GM19238 (cell line): Measurements from ENCODE around the gene KHNYN.
"Not testable (repeated sequence)": the region's sequence is repeated elsewhere in the genome, so short reads cannot be mapped to it uniquely, and the experiment has no call there.

Source experiments
- DNase-seq: peaks from one replicate; pipeline ENCODE4 v3.0.0; 2011; ENCODE audit warnings: low spot score; ENCODE audit not compliant: insufficient read length

Gene KHNYN

GRCh38 chr14:24465805-24466204 is 36.1 kb downstream of the KHNYN start:
- no peak for DNase-seq

- not testable (repeated sequence) for DNase-seq
Observed at GRCh38 chr14:24470450-24470849, 40.7 kb downstream of the KHNYN start.

- DNase-seq, result no peak
Observed at GRCh38 chr14:24473211-24473610, 43.5 kb downstream of the KHNYN start.

- no peak for DNase-seq
Observed at GRCh38 chr14:24475261-24475660, 45.5 kb downstream of the KHNYN start.

DNA sequence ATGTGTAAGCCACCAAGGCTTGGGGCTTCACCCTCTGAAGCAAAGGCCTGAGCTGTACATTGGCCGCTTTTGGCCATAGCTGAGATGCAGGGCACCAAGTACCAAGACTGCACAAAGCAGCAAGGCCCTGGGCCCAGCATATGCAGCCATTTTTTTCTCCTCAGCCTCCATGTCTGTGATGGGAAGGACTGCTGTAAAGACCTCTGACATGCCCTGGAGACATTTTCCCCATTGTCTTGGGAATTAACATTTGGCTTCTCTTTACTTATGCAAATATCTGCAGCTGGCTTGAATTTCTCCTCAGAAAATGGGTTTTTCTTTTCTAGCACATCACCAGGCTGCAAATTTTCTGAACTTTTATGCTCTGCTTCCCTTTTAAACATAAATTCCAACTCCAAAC is 50.2 kb downstream of the KHNYN start:
- not testable (repeated sequence) for DNase-seq

DNA sequence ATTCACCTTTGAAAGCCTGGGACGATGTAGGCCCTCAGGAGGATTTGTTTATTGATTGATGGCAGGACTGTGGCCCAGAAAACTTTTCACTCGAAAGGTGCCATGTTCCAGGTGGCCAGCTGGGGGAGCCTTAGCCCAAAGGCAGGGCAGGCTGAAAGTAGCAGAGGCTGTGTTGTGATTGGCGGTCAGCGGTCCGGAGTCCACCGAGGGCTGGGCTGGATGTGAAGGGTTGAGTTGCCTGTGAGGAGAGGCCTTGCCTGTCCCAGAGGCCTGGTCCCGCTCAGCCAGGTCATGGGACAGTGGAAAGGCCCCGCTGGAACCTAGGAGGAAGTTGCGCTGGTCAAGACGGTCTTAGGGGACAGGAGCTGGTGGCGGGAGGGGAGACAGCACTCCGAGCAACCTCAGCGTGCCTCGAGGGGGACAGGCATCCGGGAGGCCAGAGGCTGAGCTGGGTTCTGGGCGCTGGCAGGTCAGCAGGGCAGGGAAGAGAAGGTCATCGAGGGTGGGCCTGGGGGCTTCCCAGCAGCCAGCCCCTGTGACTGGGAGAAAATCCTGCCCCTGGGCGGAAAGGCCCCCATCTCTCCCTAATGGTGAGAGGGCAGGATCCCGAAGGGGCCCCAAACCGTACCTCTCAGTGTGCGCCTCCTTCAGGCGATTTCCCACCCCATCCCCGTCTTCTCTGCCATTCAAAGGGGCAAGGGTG is 52.0 kb downstream of the KHNYN start:
- DNase-seq, result peak; percentile 53

GRCh38 chr14:24482699-24483303 is 53.0 kb downstream of the KHNYN start:
- DNase-seq, result not testable (repeated sequence)

GRCh38 chr14:24483604-24484252 is 54.0 kb downstream of the KHNYN start:
- DNase-seq, result no peak
